ENCODE data around the gene ST8SIA2.

DNA sequence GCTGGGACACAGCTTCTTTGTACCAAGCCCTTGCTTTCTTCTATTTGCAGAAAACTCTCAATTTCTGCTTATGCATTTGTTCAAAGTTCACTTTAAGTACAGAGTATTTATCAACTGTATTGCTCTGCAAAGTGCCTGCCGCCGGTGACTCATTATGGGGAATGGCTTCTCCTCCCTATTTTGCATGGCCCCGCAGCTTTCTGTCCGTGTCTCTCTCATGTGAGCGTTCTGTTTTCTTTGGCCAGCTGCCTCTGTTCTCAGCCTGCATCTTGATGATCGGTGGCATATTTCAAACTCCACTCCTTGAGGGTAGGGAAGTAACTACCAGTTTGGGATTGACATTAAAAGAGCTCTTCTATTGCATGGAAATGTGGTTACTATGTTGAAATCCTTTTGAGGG, 28.6 kb upstream of the ST8SIA2 start:
- no peak for TF ChIP-seq POLR2AphosphoS5 (IDR thresholded peaks at IDR 0.05; ENCODE audit: low read length)
- TF ChIP-seq, protein P1, sequence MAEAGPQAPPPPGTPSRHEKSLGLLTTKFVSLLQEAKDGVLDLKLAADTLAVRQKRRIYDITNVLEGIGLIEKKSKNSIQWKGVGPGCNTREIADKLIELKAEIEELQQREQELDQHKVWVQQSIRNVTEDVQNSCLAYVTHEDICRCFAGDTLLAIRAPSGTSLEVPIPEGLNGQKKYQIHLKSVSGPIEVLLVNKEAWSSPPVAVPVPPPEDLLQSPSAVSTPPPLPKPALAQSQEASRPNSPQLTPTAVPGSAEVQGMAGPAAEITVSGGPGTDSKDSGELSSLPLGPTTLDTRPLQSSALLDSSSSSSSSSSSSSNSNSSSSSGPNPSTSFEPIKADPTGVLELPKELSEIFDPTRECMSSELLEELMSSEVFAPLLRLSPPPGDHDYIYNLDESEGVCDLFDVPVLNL (IDR thresholded peaks at IDR 0.05; ENCODE audit: low read depth, low read length), result no peak
- TF ChIP-seq, protein P2, sequence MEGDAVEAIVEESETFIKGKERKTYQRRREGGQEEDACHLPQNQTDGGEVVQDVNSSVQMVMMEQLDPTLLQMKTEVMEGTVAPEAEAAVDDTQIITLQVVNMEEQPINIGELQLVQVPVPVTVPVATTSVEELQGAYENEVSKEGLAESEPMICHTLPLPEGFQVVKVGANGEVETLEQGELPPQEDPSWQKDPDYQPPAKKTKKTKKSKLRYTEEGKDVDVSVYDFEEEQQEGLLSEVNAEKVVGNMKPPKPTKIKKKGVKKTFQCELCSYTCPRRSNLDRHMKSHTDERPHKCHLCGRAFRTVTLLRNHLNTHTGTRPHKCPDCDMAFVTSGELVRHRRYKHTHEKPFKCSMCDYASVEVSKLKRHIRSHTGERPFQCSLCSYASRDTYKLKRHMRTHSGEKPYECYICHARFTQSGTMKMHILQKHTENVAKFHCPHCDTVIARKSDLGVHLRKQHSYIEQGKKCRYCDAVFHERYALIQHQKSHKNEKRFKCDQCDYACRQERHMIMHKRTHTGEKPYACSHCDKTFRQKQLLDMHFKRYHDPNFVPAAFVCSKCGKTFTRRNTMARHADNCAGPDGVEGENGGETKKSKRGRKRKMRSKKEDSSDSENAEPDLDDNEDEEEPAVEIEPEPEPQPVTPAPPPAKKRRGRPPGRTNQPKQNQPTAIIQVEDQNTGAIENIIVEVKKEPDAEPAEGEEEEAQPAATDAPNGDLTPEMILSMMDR (IDR thresholded peaks at IDR 0.05 in 2 of 3, conservative IDR thresholded peaks at IDR 0.05 in 1 of 3; ENCODE audit: control insufficient read depth in 2 of 3, extremely low read depth in 1 of 3, insufficient read depth in 1 of 3, low read depth in 3 of 3, low read length in 3 of 3), result no peak
- TF ChIP-seq, protein P3, sequence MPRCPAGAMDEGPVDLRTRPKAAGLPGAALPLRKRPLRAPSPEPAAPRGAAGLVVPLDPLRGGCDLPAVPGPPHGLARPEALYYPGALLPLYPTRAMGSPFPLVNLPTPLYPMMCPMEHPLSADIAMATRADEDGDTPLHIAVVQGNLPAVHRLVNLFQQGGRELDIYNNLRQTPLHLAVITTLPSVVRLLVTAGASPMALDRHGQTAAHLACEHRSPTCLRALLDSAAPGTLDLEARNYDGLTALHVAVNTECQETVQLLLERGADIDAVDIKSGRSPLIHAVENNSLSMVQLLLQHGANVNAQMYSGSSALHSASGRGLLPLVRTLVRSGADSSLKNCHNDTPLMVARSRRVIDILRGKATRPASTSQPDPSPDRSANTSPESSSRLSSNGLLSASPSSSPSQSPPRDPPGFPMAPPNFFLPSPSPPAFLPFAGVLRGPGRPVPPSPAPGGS (IDR thresholded peaks at IDR 0.05; ENCODE audit: borderline replicate concordance, insufficient read depth, low read depth, low read length, poor library complexity, severe bottlenecking), result no peak
- TF ChIP-seq, protein P4, sequence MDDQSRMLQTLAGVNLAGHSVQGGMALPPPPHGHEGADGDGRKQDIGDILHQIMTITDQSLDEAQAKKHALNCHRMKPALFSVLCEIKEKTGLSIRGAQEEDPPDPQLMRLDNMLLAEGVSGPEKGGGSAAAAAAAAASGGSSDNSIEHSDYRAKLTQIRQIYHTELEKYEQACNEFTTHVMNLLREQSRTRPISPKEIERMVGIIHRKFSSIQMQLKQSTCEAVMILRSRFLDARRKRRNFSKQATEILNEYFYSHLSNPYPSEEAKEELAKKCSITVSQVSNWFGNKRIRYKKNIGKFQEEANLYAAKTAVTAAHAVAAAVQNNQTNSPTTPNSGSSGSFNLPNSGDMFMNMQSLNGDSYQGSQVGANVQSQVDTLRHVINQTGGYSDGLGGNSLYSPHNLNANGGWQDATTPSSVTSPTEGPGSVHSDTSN (IDR thresholded peaks at IDR 0.05; ENCODE audit: insufficient replicate concordance, low read depth, low read length), result no peak
- TF ChIP-seq SMC3 (IDR thresholded peaks at IDR 0.05; ENCODE audit: borderline replicate concordance, low read length), result no peak
- TF ChIP-seq, protein P5, sequence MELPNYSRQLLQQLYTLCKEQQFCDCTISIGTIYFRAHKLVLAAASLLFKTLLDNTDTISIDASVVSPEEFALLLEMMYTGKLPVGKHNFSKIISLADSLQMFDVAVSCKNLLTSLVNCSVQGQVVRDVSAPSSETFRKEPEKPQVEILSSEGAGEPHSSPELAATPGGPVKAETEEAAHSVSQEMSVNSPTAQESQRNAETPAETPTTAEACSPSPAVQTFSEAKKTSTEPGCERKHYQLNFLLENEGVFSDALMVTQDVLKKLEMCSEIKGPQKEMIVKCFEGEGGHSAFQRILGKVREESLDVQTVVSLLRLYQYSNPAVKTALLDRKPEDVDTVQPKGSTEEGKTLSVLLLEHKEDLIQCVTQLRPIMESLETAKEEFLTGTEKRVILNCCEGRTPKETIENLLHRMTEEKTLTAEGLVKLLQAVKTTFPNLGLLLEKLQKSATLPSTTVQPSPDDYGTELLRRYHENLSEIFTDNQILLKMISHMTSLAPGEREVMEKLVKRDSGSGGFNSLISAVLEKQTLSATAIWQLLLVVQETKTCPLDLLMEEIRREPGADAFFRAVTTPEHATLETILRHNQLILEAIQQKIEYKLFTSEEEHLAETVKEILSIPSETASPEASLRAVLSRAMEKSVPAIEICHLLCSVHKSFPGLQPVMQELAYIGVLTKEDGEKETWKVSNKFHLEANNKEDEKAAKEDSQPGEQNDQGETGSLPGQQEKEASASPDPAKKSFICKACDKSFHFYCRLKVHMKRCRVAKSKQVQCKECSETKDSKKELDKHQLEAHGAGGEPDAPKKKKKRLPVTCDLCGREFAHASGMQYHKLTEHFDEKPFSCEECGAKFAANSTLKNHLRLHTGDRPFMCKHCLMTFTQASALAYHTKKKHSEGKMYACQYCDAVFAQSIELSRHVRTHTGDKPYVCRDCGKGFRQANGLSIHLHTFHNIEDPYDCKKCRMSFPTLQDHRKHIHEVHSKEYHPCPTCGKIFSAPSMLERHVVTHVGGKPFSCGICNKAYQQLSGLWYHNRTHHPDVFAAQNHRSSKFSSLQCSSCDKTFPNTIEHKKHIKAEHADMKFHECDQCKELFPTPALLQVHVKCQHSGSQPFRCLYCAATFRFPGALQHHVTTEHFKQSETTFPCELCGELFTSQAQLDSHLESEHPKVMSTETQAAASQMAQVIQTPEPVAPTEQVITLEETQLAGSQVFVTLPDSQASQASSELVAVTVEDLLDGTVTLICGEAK (IDR thresholded peaks at IDR 0.05; ENCODE audit: borderline replicate concordance), result no peak
- TF ChIP-seq KDM1A (IDR thresholded peaks at IDR 0.05; ENCODE audit: borderline replicate concordance), result no peak
- no peak for TF ChIP-seq POLR2A (IDR thresholded peaks at IDR 0.05; ENCODE audit: low read depth, low read length)
- no peak for TF ChIP-seq POLR2AphosphoS2 (IDR thresholded peaks at IDR 0.05; ENCODE audit: low read depth, low read length)
- TF ChIP-seq JUNB (IDR thresholded peaks at IDR 0.05), result no peak
- TF ChIP-seq ZNF622 (IDR thresholded peaks at IDR 0.05), result no peak
- TF ChIP-seq EZH2 (IDR thresholded peaks at IDR 0.05; ENCODE audit: borderline replicate concordance, control insufficient read depth, low read depth, low read length), result no peak
- TF ChIP-seq, protein P6, sequence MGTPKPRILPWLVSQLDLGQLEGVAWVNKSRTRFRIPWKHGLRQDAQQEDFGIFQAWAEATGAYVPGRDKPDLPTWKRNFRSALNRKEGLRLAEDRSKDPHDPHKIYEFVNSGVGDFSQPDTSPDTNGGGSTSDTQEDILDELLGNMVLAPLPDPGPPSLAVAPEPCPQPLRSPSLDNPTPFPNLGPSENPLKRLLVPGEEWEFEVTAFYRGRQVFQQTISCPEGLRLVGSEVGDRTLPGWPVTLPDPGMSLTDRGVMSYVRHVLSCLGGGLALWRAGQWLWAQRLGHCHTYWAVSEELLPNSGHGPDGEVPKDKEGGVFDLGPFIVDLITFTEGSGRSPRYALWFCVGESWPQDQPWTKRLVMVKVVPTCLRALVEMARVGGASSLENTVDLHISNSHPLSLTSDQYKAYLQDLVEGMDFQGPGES (IDR thresholded peaks at IDR 0.05), result no peak
